HG03108 (cell line): ENCODE data around the gene GTPBP3.
A peak's percentile ranks its signal among the peaks of the same experiment; 100 is the strongest.

Experiments
- ATAC-seq: cut with Tn5 transposase; IDR thresholded peaks from one replicate; pipeline ENCODE4 v1.9.1; 2021; ENCODE audit warnings: moderate library complexity; ENCODE audit not compliant: unreplicated experiment

GTPBP3 gene

GRCh38 chr19:17379221-17379631 lies 41.9 kb downstream of the GTPBP3 start:
- ATAC-seq, result no peak

- no peak for ATAC-seq
Observed at GRCh38 chr19:17380426-17381138, 43.2 kb downstream of the GTPBP3 start.

- ATAC-seq, result no peak
Observed at GRCh38 chr19:17385878-17386611, 48.7 kb downstream of the GTPBP3 start.

- no peak for ATAC-seq
Observed at GRCh38 chr19:17389288-17389687, 51.9 kb downstream of the GTPBP3 start.

GRCh38 chr19:17389957-17390664 lies 52.8 kb downstream of the GTPBP3 start:
- no peak for ATAC-seq

- peak; percentile 90 for ATAC-seq
Observed at GRCh38 chr19:17390665-17391370, 53.5 kb downstream of the GTPBP3 start.

- ATAC-seq, result no peak
Observed at GRCh38 chr19:17391371-17392151, 54.2 kb downstream of the GTPBP3 start.
